ENCODE results near the gene TSPYL1.
"Not testable (repeated sequence)": the region's sequence is repeated elsewhere in the genome, so short reads cannot be mapped to it uniquely, and the experiment has no call there.

The TSPYL1 gene

GRCh38 chr6:116279232-116280160, at the start of gene TSPYL1:
TSS of gene TSPYL1 (minus strand) at chr6:116279930. CDS start at chr6:116279830, 100 bp downstream.
- peak; percentile 94 for FAIRE-seq

- no peak for FAIRE-seq
These were observed 49.4 kb upstream of the TSPYL1 start for GRCh38 chr6:116329156-116329555.

- FAIRE-seq: no peak
These were observed 48.8 kb upstream of the TSPYL1 start for GRCh38 chr6:116328528-116328903.

GRCh38 chr6:116327803-116328527, 48.2 kb upstream of the TSPYL1 start:
- FAIRE-seq: no peak

- FAIRE-seq: no peak
These were observed 47.3 kb upstream of the TSPYL1 start for GRCh38 chr6:116326996-116327395.

GRCh38 chr6:116326181-116326671, 46.5 kb upstream of the TSPYL1 start:
- FAIRE-seq: no peak

GRCh38 chr6:116325634-116326132, 46.0 kb upstream of the TSPYL1 start:
- not testable (repeated sequence) for FAIRE-seq

GRCh38 chr6:116323863-116324262, 44.1 kb upstream of the TSPYL1 start:
- FAIRE-seq: no peak

GRCh38 chr6:116321933-116322332, 42.2 kb upstream of the TSPYL1 start:
- not testable (repeated sequence) for FAIRE-seq

- no peak for FAIRE-seq
These were observed 37.2 kb upstream of the TSPYL1 start for GRCh38 chr6:116316772-116317467.

GRCh38 chr6:116314878-116315277, 35.1 kb upstream of the TSPYL1 start:
- FAIRE-seq: no peak

- no peak for FAIRE-seq
These were observed 34.5 kb upstream of the TSPYL1 start for GRCh38 chr6:116314218-116314617.

GRCh38 chr6:116313101-116313776, 33.5 kb upstream of the TSPYL1 start:
- no peak for FAIRE-seq

GRCh38 chr6:116309657-116310056, 29.9 kb upstream of the TSPYL1 start:
- FAIRE-seq: no peak

- FAIRE-seq: no peak
These were observed 29.3 kb upstream of the TSPYL1 start for GRCh38 chr6:116309001-116309400.

GRCh38 chr6:116307633-116308032, 27.9 kb upstream of the TSPYL1 start:
- no peak for FAIRE-seq

- FAIRE-seq: no peak
These were observed 27.3 kb upstream of the TSPYL1 start for GRCh38 chr6:116307001-116307400.

- no peak for FAIRE-seq
These were observed 24.9 kb upstream of the TSPYL1 start for GRCh38 chr6:116304538-116305097.

GRCh38 chr6:116301104-116301503, 21.4 kb upstream of the TSPYL1 start:
- FAIRE-seq: no peak

GRCh38 chr6:116300566-116300965, 20.8 kb upstream of the TSPYL1 start:
- FAIRE-seq: no peak

- FAIRE-seq: no peak
These were observed 19.2 kb upstream of the TSPYL1 start for GRCh38 chr6:116298973-116299372.

GRCh38 chr6:116298273-116298672, 18.5 kb upstream of the TSPYL1 start:
- no peak for FAIRE-seq

Data from A204.1 (cell line).